ENCODE results near the gene SMG6. TPM values are rescaled to one million over a fixed set of nuclear protein-coding genes. Genes with fewer than 3 reads are reported as not detected.

SMG6 gene
- total and polyA plus RNA-seq, 2 of the 4 experiments (the other 2 are of a cell fraction): 16.3 to 30.3 TPM

DNA sequence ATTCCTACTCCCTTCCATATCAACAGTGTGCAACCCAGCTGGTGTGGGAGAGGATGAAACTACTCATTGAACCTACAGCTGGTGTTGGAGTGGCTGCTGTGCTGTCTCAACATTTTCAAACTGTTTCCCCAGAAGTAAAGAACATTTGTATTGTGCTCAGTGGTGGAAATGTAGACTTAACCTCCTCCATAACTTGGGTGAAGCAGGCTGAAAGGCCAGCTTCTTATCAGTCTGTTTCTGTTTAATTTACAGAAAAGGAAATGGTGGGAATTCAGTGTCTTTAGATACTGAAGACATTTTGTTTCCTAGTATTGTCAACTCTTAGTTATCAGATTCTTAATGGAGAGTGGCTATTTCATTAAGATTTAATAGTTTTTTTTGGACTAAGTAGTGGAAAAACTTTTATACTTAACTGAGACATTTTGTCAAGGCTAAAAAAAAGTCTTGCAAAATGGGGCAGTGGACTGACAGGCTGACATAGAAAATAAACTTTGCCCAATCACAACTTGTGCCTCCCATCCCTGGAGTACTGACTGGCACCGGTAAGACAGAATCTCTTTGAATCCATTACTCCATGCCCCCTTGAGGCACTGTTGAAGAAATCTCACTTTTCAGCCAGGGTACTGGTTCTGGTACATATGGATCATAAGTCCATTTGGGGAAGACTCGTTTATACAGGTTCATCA, 20.2 kb upstream of the SMG6 start:
- ATAC-seq (ENCODE audit: low read depth) (no peak), DNase-seq (no peak)
- H3K56ac ChIP-seq (ENCODE audit: extremely low read depth, insufficient read depth, low read length): no peak overlapping the region
- peaks cover 11 to 12% of the 10 kb centered on the region in 2 experiments for H3K79me1 ChIP-seq (ENCODE audit: low read depth in 1 of 2, low read length in 2 of 2)
- no peak overlapping the region for H2AFZ ChIP-seq (replicated peaks; ENCODE audit: low read length, poor library complexity)
- H3K36me3 ChIP-seq (ENCODE audit: control insufficient read depth, insufficient read depth, low read length): peaks cover 52% of the 10 kb centered on the region
- no peak overlapping the region for H2AK9ac ChIP-seq (replicated peaks; ENCODE audit: low read depth, low read length, poor library complexity)
- no peak overlapping the region for H3K27ac ChIP-seq (ENCODE audit: insufficient read depth, low read length)
- no peak overlapping the region for H2BK5ac ChIP-seq (ENCODE audit: low read depth, low read length, poor library complexity, severe bottlenecking)
- H3K9ac ChIP-seq (ENCODE audit: low read depth, low read length): no peak overlapping the region
- no peaks in the 10 kb centered on the region for H3K9me1 ChIP-seq (ENCODE audit: insufficient read depth, low read length)
- H3K14ac ChIP-seq (replicated peaks; ENCODE audit: low read depth, low read length): no peak overlapping the region
- H3K23ac ChIP-seq (ENCODE audit: low read depth, low read length): no peak overlapping the region
- no peak overlapping the region for H4K91ac ChIP-seq (ENCODE audit: insufficient read depth, low read depth, low read length)
- no peak overlapping the region for H4K5ac ChIP-seq (ENCODE audit: low read depth, low read length)
- intact Hi-C loops (cut with micrococcal nuclease): no loop called here
- TF ChIP-seq BHLHE40 (IDR thresholded peaks at IDR 0.05; ENCODE audit: low read depth, low read length): no peak
- TF ChIP-seq RCOR1 (IDR thresholded peaks at IDR 0.05; ENCODE audit: insufficient replicate concordance, low read length): no peak
- no peak for TF ChIP-seq MXI1 (IDR thresholded peaks at IDR 0.05; ENCODE audit: borderline replicate concordance, low read depth, low read length)
- no peak for TF ChIP-seq RFX5 (IDR thresholded peaks at IDR 0.05; ENCODE audit: low read depth, low read length)
- TF ChIP-seq CTCF (conservative IDR thresholded peaks at IDR 0.05; ENCODE audit: low read depth, low read length): no peak
- no peak for TF ChIP-seq NFE2L2 (IDR thresholded peaks at IDR 0.05; ENCODE audit: low read depth, low read length)
- no peak for TF ChIP-seq FOS (IDR thresholded peaks at IDR 0.05; ENCODE audit: low read depth, low read length)
- TF ChIP-seq, protein P1, sequence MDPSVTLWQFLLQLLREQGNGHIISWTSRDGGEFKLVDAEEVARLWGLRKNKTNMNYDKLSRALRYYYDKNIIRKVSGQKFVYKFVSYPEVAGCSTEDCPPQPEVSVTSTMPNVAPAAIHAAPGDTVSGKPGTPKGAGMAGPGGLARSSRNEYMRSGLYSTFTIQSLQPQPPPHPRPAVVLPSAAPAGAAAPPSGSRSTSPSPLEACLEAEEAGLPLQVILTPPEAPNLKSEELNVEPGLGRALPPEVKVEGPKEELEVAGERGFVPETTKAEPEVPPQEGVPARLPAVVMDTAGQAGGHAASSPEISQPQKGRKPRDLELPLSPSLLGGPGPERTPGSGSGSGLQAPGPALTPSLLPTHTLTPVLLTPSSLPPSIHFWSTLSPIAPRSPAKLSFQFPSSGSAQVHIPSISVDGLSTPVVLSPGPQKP (IDR thresholded peaks at IDR 0.05; ENCODE audit: borderline replicate concordance, low read depth, low read length): no peak
- TF ChIP-seq, protein P2, sequence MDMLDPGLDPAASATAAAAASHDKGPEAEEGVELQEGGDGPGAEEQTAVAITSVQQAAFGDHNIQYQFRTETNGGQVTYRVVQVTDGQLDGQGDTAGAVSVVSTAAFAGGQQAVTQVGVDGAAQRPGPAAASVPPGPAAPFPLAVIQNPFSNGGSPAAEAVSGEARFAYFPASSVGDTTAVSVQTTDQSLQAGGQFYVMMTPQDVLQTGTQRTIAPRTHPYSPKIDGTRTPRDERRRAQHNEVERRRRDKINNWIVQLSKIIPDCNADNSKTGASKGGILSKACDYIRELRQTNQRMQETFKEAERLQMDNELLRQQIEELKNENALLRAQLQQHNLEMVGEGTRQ (IDR thresholded peaks at IDR 0.05; ENCODE audit: low read depth, low read length): no peak
- TF ChIP-seq RAD21 (IDR thresholded peaks at IDR 0.05; ENCODE audit: low read length): no peak
- no peak for TF ChIP-seq SMC3 (IDR thresholded peaks at IDR 0.05; ENCODE audit: low read depth, low read length)
- no peak for TF ChIP-seq POLR2A (IDR thresholded peaks at IDR 0.05; ENCODE audit: low read depth, low read length)
- no peak for TF ChIP-seq CEBPB (IDR thresholded peaks at IDR 0.05; ENCODE audit: low read depth, low read length)
- no peak for TF ChIP-seq MAFK (IDR thresholded peaks at IDR 0.05; ENCODE audit: low read depth, low read length)
- TF ChIP-seq CHD1 (IDR thresholded peaks at IDR 0.05; ENCODE audit: low read depth, low read length): no peak
- no peak overlapping the region for H3K4ac ChIP-seq (ENCODE audit: low read depth, low read length)
- no peak overlapping the region for H2BK20ac ChIP-seq (ENCODE audit: low read depth, low read length)
- in situ Hi-C loops (cut with MboI; ENCODE audit: low sequenced_read_pairs): no loop called here
- no peak overlapping the region for H4K8ac ChIP-seq (ENCODE audit: low read depth in 2 of 2, low read length in 2 of 2)
- no peak overlapping the region for H3K4me3 ChIP-seq (ENCODE audit: insufficient read depth, low read depth, low read length)
- ChIA-PET CTCF (no interaction called here), POLR2A (ENCODE audit: unreplicated experiment) (no interaction called here)
- H4K20me1 ChIP-seq (ENCODE audit: insufficient read depth, low read length): no peaks in the 10 kb centered on the region
- no peak overlapping the region for H2BK120ac ChIP-seq (ENCODE audit: low read depth, low read length)
- no TSS peak for BruUV-seq (replicated peaks)
- WGBS, 2 experiments (ENCODE audit: extremely low coverage in 2 of 2, insufficient read length in 1 of 2): no CpG with 5 or more reads among the region's 2 CpGs
- H3K18ac ChIP-seq (ENCODE audit: low read depth, low read length): no peak overlapping the region
- H3K9me3 ChIP-seq (ENCODE audit: control insufficient read depth, insufficient read depth, low read length): no peaks in the 10 kb centered on the region
- H3K27me3 ChIP-seq (ENCODE audit: control insufficient read depth, insufficient read depth, low read length): no peaks in the 10 kb centered on the region
- H3K4me2 ChIP-seq (ENCODE audit: low read depth, low read length): no peak overlapping the region
- H2BK15ac ChIP-seq (ENCODE audit: low read depth, low read length): no peak overlapping the region
- no peak overlapping the region for H2AK5ac ChIP-seq (ENCODE audit: low read depth, low read length)
- dilution Hi-C loops (cut with HindIII; ENCODE audit: low sequenced_read_pairs, unreplicated experiment): no loop called here
- H3K4me1 ChIP-seq (ENCODE audit: control insufficient read depth, insufficient read depth, low read length): no peaks in the 10 kb centered on the region
